NCI-H2081 (cell line): ENCODE data around the gene RCOR1.

Experiments
- DNase-seq, 2 experiments: peaks; one replicate each; lab custom pipeline; 2025; lab: John Stamatoyannopoulos, UW

The RCOR1 gene

DNA sequence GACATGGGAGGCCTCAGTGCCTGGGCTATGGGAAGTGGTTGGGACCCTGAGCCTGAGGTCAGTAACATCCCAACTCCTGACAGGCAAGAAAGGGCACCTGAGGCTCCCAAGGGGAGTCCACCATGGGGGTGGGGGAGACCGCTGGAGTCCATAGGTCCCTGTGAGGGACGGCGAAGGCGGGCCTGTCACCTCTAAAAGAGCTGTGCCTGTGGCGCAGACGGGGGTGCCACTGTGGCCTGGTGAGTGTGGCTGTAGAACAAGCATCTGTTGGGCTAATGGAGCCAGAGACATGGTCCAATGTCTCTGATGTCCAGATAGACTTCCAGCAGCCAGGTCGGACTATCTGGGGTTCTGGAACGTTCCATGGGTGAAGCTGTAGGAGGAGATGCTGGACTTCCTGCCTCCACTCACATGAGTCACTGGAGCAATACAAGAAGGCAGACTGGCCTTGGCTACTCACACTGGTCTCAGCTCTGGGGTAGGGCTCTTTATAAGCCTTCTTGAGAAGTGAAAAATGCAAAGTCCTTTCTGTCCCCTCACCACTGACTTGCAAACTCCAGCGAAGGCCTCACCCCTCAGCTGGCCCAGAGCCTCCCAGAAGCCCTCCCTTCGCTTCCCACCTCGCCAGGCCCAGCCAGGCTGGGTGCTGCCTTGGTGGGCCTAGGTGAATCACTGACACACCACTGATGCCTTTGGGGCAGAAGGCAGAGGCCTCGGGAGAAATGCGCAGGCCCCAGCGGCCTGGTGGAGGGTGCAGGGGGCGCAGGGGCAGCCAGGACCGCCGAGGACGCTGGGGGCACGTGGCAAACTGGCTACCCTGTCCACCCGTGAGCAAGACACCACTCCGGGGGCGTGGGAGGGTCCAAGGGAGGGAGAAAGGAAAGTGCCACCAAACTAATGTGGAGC lies 183.7 kb downstream of the RCOR1 start:
- no peak for DNase-seq

- peak; percentile 49 to 56 for DNase-seq
These were observed 184.6 kb downstream of the RCOR1 start, which contains the start of gene TRAF3 for GRCh38 chr14:102776761-102777710. TRAF3 (plus strand) TSS chr14:102777449; CDS start chr14:102870202, 92,753 bp downstream.

DNA sequence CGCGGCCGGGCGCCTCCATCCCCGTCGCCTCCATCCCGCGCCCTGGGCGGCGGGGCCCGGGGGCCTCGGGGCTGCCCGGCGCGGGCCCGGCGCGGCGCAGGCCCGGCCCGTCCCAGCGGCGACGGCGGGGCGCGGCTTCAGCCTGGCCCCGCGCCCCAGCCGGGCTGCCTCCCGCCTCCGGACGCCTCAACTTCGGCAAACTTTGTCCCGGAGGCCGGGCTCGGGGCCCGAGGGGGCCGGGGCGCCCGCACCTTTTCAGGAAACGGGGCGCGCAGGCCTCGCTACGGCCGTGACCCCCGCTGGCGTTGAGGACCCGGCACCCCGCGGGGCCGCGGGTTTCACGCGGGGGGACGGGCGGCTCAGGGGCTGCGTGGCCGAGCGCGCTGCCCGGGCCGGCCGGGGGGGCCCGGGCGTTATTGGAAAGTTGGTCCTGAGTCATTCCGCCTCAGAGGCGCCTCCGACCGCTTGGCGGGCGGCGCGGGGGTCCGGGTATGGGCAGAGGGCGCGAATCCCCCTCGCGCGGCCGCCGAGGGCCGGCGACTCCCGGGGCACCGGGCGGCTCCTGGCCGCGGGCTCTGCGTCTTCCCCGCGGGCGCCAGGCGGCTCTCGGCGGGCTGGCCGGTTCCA lies 185.4 kb downstream of the RCOR1 start:
- DNase-seq = no peak

DNA sequence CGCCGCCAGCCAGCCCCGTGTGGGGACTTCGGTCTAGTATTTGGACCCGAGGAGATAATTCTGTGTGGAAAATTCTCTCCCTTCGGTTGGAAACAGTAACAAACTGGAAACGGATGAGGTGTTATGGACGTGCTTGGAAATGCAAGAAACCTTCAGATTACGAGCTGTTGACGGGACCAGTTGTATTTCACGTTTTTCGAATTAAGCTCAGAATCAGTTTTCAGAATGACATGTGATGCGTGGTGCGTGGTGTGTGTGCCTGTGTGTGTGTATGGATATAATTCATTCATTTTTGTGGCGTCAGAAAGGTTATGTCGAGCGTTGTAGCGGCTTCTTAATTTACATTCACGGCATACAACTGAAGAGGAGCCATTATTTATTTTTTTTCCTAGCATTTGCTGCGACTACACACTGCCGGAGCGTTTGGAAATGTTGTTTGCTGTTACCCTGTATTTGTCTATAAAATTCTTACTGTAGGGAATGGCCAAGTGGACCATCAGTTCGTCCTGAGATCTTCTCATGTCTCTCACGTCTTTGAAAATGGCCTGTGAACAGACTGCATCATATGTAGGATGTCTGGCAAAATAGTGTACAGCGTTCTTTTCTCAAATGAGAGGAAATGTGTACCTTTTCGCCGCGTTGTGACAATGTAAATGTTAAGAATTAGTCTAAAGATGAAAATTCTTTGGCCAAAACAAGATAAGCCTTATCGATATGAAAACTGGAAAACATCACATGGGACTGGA lies 186.1 kb downstream of the RCOR1 start:
- no peak for DNase-seq

DNA sequence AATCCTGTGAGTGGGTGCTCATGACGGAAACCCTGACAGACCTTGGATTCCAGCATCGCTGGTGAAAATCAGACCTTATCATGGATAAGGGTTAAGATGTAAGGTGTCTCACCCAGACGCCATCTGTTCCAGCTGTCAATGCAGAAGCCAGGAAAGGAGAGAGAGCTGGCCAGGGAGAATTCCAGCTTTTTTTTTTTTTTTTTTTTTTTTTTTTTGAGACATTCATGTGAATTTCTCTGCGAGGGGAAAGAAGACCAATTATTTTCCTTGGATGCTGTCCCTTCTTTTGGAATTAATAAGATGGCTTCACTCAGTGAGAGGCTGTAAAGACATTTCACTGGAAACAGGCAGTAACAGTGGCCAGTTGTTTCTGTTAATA lies 186.6 kb downstream of the RCOR1 start:
- DNase-seq = no peak

DNA sequence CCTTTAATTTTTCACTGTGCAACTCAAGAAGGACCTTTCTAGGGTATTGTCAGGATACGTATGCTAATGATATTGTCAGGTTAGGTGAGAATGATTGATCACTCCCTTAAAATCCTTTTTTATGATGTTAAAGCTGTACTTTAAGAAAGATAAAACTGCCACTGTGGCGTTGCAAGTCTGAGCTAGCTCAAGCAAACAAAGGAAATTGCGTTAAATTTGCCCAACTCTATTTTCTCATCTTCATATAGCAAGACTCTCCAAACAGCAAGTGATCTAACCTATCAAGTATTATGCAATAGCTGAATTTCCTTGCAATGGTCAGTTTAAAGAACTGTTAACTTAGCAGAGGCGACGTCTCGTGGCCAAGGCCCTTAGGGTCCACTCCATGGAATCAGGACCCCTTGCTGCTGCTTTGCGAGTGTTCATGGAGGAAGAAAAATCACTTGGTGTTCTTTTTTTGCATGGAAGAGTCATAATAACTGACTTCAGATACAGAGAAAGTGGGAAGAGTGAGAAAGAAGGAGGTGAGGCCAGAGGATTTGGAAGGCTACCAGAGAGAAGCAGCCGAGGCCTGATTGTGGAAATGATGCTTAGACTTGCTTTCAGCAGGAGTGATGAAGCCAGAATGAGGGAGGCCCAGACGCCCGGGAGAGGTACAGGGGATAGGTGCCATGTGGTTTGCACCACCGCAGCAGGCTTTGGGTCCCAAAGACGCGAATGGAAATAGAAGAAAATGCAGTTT lies 187.3 kb downstream of the RCOR1 start:
- DNase-seq = no peak
